ENCODE measurements around the gene C10orf143. TPM values are rescaled to one million over a fixed set of nuclear protein-coding genes. Genes with fewer than 3 reads are reported as not detected.

C10orf143 gene
- total and polyA plus RNA-seq, 8 donors = 0.29 to 11.6 (median 3.4) TPM; not detected in 2

DNA sequence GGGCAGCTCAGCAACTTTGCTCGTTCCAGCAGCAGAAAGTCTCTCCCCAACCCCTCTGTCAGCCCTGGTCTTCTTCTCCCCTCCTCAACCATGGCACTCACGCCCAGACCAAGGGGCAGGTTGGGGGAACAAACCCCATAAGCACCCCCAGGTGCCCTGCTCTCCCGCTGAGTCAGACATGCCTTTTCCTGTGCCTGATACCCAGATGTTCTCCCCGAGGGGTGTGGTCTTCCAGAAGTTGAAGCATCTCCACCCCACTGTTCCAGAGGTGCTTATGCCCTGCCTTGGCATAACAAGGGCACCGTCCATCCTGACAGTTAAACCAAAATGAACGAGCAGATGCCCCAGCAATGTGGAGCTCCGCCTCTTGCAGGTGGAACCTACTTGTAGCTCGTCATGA, 67.1 kb downstream of the C10orf143 start:
- H3K36me3 ChIP-seq = no peaks in the 10 kb centered on the region
- TF ChIP-seq EP300 (IDR thresholded peaks at IDR 0.05) = no peak
- no peak for TF ChIP-seq POLR2AphosphoS5 (IDR thresholded peaks at IDR 0.05)
- no peak for TF ChIP-seq POLR2A (IDR thresholded peaks at IDR 0.05)
- TF ChIP-seq, protein P1, sequence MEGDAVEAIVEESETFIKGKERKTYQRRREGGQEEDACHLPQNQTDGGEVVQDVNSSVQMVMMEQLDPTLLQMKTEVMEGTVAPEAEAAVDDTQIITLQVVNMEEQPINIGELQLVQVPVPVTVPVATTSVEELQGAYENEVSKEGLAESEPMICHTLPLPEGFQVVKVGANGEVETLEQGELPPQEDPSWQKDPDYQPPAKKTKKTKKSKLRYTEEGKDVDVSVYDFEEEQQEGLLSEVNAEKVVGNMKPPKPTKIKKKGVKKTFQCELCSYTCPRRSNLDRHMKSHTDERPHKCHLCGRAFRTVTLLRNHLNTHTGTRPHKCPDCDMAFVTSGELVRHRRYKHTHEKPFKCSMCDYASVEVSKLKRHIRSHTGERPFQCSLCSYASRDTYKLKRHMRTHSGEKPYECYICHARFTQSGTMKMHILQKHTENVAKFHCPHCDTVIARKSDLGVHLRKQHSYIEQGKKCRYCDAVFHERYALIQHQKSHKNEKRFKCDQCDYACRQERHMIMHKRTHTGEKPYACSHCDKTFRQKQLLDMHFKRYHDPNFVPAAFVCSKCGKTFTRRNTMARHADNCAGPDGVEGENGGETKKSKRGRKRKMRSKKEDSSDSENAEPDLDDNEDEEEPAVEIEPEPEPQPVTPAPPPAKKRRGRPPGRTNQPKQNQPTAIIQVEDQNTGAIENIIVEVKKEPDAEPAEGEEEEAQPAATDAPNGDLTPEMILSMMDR (IDR thresholded peaks at IDR 0.05) = no peak
- intact Hi-C loops (cut with DNase I; ENCODE audit: low total_unique reads) = no loop called here
- no peak overlapping the region for H3K27ac ChIP-seq
- 60 to 74% (median 68%) methylated on average over 8 of the region's 8 CpGs for WGBS, 5 donors
- DNase-seq = no peak
- H3K4me1 ChIP-seq = no peaks in the 10 kb centered on the region
- H3K9me3 ChIP-seq = no peaks in the 10 kb centered on the region
- no peak overlapping the region for H3K4me3 ChIP-seq
- H3K27me3 ChIP-seq = peaks cover 0 to 52% (median 3%) of the 10 kb centered on the region in 3 donors

DNA sequence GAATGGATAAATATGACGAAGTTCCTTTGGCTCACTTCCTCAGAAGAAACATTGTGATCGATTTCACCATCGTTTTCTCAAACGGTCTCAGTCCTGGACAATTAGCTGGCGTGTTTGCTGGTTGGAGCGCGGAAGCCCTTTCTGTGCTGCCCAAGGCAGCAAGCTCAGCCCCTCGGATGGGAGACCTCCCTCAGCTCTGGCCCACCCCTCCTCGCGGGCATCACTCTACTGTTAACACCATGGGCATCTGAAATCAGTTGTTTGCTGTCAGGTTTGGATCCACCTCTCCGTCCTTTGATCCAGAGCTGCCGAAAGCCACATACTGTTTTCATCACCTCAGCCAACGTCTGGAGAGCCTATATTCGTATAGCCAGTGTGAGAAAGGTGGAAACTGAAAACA, 68.2 kb downstream of the C10orf143 start:
- no peaks in the 10 kb centered on the region for H3K4me1 ChIP-seq
- TF ChIP-seq POLR2A (IDR thresholded peaks at IDR 0.05) (no peak), POLR2AphosphoS5 (IDR thresholded peaks at IDR 0.05) (no peak), EP300 (IDR thresholded peaks at IDR 0.05) (no peak)
- TF ChIP-seq, protein P1 (IDR thresholded peaks at IDR 0.05) = no peak
- no peak for DNase-seq
- no peaks in the 10 kb centered on the region for H3K9me3 ChIP-seq
- WGBS, 5 donors = 45 to 54% (median 52%) methylated on average over 14 of the region's 14 CpGs
- intact Hi-C loops (cut with DNase I; ENCODE audit: low total_unique reads) = no loop called here
- H3K36me3 ChIP-seq = no peaks in the 10 kb centered on the region
- peaks cover 0 to 54% (median 3%) of the 10 kb centered on the region in 3 donors for H3K27me3 ChIP-seq
- H3K27ac ChIP-seq = no peak overlapping the region
- H3K4me3 ChIP-seq = no peak overlapping the region

DNA sequence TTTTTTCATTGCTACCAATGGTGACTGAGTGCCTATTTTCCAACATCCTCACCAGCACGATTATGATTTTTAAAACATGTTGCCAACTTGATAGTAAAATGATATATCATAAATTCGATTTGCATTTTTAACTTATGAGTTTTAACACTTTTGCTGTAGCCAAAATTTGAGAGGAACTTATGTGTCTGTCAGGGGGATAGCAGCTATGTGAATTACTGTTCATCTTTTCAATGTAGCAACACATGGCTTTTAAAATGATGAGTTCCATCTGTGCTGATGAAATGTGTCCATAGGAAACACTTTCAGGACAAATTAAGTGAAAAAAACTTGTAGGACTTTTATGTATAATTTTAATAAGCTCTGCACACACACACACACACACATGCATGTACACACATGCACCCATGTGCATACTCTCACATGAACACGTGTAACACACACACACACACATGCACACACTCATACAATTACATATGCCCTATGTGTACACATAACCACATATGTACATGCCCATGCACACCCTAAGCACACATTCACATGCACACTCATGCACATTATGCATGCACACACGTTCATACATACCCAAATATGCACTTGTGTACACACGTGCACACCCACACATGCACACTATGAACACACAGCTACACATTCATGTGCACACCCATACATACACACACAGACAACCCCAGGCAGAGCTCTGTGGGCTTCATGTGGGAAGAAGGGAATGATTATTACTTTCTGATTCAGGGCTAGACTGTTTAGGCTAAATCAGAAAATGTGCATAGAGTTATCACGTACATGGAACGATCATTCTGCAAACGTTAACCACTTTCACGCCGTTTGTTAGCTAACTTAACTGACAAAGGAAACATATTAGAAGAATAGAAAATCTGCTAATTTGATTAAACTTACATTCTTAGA, 68.9 kb downstream of the C10orf143 start:
- no peak overlapping the region for H3K27ac ChIP-seq
- no peaks in the 10 kb centered on the region for H3K9me3 ChIP-seq
- H3K4me1 ChIP-seq = no peaks in the 10 kb centered on the region
- WGBS, 5 donors = 69 to 77% (median 75%) methylated on average over 10 of the region's 10 CpGs
- H3K36me3 ChIP-seq = no peaks in the 10 kb centered on the region
- TF ChIP-seq POLR2AphosphoS5 (IDR thresholded peaks at IDR 0.05) (no peak), EP300 (IDR thresholded peaks at IDR 0.05) (no peak), POLR2A (IDR thresholded peaks at IDR 0.05) (no peak)
- TF ChIP-seq, protein P1 (IDR thresholded peaks at IDR 0.05) = no peak
- peaks cover 0 to 54% (median 3%) of the 10 kb centered on the region in 3 donors for H3K27me3 ChIP-seq
- DNase-seq = no peak
- intact Hi-C loops (cut with DNase I; ENCODE audit: low total_unique reads) = no loop called here
- no peak overlapping the region for H3K4me3 ChIP-seq

GRCh38 chr10:130040817-130041330, 69.8 kb downstream of the C10orf143 start:
- Histone ChIP-seq H3K4me1 (no peaks in the 10 kb centered on the region), H3K27me3 (peaks cover 0 to 45% (median 3%) of the 10 kb centered on the region in 3 donors), H3K9me3 (no peaks in the 10 kb centered on the region), H3K27ac (no peak overlapping the region), H3K36me3 (no peaks in the 10 kb centered on the region), H3K4me3 (no peak overlapping the region)
- intact Hi-C loops (cut with DNase I; ENCODE audit: low total_unique reads) = no loop called here
- 76 to 93% (median 83%) methylated on average over 6 to 12 of the region's 12 CpGs for WGBS, 5 donors
- DNase-seq = no peak
- TF ChIP-seq POLR2A (IDR thresholded peaks at IDR 0.05) (no peak), POLR2AphosphoS5 (IDR thresholded peaks at IDR 0.05) (no peak), EP300 (IDR thresholded peaks at IDR 0.05) (no peak)
- TF ChIP-seq, protein P1 (IDR thresholded peaks at IDR 0.05) = no peak

Data from stomach (tissue), 9 donors.